HG03460 (cell line): ENCODE results near the gene U2AF1L4.
"Not testable (repeated sequence)": the region's sequence is repeated elsewhere in the genome, so short reads cannot be mapped to it uniquely, and the experiment has no call there.

Experiments
- ATAC-seq: cut with Tn5 transposase; IDR thresholded peaks from one replicate; pipeline ENCODE4 v1.9.1; 2021; ENCODE audit not compliant: unreplicated experiment

U2AF1L4 gene

DNA sequence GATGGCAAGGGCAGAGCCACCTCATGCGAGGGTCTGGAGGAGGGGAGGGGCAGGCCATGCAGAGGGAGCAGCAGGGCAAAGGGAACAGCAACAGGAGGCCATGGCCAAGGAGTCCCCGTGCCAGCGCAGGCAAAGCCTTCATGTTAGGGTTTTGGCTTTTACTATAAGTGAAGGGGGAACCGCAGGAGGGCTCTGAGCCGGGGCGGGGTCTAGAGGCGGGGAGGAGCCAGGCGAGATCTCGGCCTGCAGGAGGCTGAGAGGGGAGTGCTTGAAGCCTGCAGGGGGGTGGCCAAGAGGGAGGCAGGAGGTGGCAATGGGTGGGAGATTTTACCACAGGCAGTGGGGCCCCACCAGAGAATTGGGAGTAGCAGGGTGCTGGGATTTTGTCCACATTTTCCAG lies 36.4 kb upstream of the U2AF1L4 start:
- no peak for ATAC-seq

DNA sequence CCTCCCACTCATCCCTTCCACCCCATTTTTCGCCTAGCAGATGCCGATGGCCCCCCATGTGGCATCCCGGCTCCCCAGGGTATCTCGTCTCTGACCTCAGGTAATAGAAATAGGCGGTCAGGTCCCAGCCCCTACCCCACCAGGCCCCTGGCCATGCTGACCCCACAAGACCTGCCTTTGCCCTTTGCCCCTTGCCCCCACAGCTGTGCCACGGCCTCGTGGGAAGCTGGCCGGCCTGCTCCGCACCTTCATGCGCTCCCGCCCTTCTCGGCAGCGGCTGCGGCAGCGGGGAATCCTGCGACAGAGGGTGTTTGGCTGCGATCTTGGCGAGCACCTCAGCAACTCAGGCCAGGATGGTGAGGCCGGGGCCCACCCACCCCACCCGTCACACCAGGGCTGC lies 35.5 kb upstream of the U2AF1L4 start:
- ATAC-seq, result no peak

DNA sequence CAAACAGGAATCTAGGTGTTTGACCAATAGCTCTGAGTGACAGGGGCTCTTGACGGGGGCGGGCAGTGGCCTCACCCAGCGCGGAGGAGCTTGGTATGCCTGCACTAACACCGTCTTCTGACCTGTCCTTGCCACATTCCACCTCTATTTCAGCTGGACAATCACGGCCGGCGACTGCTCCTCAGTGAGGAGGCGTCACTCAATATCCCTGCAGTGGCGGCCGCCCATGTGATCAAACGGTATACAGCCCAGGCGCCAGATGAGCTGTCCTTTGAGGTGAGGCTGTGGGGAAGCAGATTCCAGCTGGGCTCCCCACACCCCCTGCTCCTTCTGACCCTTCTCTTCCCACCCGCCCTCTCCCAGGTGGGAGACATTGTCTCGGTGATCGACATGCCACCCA lies 34.8 kb upstream of the U2AF1L4 start:
- ATAC-seq, result no peak

DNA sequence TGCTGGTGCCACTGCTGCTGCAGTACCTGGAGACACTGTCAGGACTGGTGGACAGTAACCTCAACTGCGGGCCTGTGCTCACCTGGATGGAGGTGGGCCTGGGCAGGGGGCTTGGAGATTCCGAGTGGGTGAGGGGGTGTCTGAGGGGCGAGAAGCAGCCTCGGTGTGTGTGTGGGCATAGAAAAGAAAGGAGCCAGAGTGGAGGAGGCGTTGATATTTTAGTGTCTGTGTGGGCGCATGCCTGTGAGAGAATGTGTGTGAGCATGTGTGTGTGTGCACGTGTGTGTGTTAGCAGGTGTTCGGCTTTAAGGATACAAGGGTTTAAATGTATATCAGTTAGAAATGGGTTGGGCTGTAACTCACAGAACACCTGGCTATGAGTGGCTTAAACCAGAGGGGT lies 33.8 kb upstream of the U2AF1L4 start:
- no peak for ATAC-seq

DNA sequence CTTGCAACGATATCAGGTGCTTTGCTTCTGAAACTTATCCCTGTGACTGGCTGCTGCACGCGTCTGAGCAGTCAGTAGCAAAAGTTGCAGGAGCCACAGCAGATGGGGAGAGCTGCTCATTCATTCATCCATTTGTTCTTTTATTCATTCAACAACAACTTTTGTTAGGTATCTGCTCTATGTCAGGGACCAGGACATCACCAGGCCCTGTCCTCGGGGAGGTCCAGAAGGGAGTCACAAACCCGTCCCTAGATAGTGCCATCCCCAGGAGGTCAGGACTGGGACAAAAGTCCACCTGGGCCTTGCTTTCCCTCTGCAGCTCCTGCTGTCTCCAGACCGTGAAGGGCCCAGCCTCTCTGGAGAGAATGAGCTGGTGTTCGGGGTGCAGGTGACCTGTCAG lies 32.7 kb upstream of the U2AF1L4 start:
- ATAC-seq, result no peak

DNA sequence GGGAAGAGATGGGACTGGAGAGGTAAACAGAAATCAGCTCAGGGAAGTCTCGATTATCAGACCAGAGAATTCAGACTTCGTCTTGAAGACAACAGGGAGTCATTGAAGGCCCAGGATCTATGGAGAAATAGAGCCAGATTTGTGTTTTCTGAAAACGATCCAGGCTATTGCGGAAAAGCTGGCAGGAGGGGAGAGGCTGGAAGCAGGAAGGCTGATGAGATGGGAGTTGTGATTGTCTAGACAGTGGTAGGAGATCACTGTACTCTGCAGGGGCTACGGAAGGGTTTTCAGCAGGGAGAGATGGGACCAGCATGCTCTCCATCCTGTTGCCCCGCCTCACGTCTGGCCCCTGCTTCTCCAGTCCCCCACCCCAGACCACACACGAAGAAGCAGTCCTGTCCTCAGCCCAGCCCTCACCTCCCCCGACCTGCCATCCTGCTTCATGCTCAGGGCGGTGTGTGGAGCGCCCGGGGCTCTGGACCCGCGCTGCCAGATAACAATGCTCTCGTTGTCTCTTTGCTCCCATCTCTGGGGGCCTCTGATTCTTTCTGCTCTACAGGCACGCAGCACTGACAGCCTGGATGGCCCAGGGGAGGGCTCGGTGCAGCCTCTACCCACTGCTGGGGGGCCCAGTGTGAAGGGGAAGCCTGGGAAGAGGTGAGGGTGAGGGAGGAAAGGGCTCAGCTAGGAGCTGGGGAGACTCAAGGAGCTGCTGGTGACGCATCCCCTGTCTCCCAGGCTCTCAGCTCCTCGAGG lies 32.0 kb upstream of the U2AF1L4 start:
- no peak for ATAC-seq

DNA sequence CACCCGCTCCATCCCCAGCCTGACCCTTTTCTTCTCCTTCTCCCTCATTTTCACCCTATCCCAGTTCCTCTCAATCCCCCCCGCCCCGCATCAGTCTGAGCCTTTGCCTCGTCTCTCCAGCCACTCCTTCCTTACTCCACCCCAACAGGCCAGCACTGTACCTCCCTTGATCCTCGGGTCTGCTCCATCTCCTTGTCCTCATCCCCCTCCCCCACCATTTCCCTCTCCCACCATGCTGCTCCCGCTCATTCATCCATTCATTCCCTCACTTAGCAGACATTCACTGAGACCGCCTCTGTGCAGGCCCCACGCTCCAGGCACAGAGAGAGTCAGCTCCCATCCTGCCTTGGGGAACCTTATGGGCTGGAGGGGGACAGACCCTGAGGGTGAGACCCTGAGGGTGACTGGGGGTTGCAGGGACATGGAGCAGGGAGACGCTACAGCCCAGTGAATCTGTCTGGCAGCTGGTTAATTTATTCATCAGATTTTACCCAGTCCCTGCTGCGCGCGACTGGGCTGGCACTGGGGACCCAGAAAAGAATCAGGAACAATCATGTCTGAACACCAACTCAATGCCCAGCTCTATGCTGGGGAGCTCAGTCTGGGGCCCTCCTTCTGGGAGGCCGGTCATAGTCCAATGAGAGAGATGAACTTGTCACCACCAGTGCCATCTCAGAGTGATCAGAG lies 31.0 kb upstream of the U2AF1L4 start:
- ATAC-seq, result no peak

DNA sequence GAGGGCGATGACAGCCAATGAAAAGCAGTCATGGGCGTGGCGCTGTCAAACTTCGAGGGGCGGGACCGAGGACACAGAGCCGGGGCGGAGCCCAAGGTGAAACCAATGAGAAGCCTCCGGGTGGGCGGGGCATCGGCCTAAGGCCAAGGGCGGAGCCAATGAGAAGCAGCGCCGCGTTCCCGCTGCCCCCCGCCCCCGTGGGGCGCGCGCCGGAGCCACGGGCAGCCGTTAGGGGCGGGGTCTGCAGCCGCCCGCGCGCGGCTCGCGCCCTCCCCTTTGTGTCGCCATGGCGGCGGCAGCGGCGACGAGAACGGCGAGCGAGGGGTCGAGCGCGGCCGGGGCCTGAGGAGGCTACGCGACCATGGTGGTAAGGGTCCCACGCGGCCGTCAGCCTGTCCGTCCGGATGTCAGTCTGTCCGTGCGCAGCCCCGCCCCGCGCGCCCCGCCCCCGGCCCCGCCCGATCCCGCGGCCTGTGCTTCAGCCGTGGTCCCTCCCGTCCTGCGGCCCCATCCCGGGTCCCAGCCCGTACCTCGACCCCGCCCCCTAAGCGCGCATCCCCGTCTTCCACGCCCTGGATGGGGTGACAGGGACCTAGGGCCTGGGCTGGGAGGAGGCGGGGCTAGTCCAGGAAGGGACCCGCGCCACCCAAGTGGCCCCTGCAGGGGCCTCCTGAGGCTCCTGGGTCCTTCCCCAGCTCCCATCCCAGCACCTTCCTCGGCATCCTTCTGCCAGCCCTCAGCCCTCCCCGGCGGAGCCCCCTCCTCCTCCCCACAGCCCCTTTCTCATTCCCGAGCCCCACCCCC lies 30.3 kb upstream of the U2AF1L4 start, which contains the start of gene ARHGAP33:
Gene ARHGAP33 (plus strand): TSS at position 267 of the 804 bp plus-strand sequence. CDS start 95 bp downstream, at position 362.
- peak; percentile 92 for ATAC-seq

DNA sequence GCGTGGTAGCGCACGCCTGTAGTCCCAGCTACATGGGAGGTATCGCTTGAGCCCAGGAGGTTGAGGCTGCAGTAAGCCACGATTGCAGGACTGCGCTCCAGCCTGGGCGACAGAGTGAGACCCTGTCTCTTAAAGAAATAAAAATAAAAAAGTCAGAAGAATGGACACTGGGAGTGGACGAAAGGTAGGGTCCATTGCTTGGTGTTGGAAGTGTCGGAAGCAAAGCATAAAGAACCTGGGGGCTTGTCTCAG lies 29.8 kb upstream of the U2AF1L4 start:
- ATAC-seq, result no peak

DNA sequence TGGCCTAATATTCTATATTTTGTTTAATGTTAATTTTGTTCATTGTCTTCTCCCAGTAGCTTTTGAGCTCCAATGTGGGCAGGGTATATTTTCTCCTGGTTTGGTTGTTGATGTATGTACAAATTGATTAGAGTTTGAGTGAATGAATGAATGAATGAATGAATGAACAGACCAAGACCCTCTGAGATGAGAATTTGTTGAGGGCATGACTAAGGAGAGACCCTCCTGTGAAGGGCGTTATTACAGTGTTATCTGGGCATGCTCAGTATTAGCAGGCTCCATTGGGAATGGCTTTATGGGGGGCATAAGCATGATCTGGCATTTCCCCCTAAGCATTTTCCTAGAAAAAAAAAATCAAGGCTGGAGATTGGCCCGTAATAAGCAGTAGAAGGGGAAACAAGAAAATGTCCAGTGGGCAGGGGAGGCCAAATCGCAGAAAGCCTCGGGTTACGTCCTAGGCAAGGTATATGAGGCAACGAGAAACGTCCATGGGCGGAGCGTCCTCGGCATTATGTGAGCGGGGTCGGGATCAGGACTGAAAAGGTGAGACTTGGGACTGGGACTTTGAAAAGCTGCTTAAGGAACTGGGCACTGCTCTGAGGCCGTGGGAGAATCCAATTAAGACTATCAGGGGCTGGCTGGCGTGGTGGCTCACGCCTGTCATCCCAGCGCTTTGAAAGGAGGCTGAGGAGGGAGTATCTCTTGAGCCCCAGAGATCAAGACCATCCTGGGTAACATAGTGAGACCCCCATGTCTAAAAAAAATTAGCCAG lies 29.2 kb upstream of the U2AF1L4 start:
- ATAC-seq, result no peak

DNA sequence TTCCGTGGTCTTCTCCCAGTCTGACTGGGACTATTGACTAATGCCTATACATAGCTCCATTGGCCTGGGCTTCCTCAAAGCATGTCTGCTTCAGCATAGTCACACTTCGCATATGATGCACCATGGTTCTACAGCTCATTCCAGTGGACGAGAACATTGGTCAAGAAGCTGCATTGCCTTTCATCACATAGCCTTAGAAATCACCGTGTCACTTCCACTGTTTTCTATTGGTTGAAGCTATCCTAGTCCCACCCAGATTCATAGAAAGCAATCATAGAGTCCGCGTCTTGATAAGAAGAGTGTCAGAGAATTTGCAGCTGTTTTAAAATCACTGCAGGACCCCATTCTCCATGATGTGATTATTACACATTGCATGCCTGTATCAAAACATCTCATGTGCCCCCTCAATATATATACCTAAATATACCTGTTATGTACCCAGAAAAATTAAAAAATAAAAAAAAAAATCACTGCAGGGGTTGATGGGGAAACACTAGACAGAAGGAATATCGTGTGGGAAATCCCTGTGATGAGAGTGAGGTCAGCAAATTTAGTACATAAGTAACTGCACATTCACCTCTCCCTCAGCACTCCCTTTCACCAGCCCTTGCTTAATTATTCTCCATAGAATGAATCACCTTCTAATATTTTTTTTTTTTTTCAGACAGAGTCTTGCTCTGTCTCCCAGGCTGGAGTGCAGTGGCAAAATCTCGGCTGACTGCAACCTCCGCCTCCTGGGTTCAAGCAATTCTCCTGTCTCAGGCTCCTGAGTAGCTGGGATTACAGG lies 28.0 kb upstream of the U2AF1L4 start:
- no peak for ATAC-seq

DNA sequence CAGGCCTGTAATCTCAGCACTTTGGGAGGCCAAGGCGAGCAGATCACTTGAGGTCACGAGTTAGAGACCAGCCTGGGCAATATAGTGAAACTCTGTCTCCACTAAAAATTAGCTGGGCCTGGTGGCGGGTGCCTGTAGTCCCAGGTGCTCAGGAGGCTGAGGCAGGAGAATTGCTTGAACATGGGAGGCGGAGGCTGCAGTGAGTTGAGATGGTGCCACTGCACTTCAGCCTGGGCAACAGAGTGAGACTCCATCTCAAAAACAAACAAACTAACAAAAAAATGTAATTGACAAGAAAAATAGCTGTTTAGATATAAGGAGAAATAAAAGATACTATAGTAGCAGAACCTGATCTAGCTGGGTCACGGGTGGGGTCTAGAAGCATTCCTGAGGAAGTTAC lies 27.1 kb upstream of the U2AF1L4 start:
- not testable (repeated sequence) for ATAC-seq

DNA sequence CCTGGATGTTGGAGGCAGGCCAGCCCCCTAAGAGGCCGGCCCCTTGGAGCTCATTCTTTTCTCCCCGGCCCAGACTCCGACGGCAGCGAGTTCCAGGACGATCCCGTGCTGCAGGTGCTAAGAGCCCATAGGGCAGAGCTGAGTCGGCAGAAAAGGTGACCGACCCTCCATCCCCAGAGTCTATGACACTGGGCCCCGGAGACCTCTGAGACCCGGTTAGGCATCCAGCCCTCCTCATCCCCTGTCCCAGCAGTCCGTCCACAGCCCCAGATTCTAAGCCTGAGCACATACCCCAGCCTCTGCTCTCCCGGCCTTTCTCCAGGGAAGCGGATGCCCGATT lies 22.8 kb upstream of the U2AF1L4 start:
- no peak for ATAC-seq

DNA sequence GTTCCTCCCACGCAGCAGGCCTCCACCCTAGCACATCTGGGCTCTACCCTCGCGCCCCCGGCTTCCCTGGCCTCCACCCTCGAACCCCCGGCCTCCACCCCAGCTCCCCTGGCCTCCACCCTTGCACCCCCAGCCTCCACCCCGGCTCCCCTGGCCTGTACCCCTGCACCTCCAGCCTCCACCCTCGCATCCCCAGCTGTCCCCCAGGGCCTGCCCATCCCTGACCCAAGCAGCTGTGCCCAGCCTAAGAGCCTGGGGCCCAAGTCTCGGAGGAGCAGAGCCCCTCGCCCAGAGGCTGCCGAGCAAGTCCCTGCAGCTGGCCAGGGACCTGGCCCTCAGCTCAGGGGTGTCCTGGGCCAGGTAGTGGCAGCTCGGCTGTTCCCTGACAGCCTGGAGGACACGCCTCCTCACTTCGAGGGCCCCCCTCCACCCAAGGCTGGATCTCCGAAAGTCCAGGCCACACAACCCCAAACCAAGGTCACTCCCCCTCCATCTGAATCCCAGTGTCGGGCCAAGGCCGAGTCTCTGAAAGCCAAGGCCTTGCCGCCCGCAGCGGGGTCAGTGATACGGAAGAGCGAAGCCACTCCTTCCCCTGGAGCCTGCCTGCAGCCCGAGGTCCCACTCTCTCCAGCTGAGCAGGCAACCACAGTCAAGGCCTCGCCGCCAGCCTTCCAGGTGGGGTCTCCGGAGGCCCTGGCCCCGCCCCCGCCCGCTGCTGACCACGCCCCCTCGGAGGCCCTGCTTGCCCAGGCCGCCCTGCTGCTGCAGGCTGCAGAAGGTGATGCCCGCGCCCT lies 22.3 kb upstream of the U2AF1L4 start:
- no peak for ATAC-seq

DNA sequence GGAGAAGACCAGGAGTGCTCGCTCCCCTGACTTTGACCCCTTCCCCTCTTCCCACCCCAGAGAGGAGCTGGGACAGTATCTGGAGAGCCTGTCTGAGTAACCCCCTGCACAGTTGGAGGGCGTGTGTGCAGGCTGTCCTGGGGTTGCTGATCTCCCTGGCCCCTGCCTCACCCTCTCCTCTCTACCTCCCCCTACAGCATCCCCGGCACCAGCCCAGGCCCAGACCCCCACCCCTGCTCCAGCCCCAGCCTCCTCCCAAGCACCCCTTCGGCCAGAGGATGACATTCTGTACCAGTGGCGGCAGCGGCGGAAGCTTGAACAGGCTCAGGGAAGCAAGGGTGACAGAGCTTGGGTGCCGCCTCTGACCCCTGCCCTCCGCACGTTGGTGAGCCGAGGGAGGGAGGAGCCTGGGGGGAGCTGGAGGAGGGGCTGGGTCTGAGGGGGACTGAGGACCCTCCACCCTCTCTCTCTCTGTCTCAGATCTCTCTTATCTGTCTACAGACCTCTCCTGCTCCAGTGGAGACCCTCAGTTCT lies 21.4 kb upstream of the U2AF1L4 start:
- no peak for ATAC-seq

DNA sequence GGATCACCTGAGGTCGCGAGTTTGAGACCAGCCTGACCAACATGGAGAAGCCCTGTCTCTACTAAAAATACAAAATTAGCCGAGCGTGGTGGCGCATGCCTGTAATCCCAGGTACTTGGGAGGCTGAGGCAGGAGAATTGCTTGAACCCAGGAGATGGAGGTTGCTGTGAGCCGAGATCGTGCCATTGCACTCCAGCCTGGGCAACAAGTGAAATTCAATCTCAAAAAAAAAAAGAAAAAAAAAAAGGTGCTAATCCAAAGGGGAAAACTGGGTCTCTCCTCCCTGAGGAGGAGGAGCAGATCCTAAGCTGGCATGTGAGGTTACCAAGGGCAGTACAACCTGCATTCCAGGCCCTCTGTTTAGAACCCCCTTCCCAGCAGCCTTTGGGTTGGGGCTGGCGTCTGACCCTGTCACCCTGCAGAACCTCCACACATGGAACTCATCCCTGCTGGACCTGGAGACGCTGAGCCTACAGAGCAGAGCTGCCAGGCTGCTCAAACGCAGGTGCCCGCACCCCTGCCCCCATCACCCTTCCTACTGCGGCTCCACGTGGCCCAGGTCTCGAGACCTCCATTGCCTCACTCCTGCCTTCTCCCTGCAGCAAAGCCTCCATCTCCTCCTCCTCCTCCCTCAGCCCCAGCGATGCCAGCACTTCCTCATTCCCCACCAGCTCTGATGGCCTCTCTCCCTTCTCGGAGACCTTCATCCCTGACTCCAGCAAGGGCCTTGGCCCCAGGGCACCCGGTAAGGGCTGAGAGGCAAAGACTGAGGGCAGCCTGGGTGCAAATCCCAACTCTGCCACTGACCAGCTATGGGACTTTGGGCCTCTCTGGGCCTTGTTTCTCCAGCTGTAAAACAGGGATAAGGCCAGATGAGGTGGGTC lies 19.5 kb upstream of the U2AF1L4 start:
- no peak for ATAC-seq

DNA sequence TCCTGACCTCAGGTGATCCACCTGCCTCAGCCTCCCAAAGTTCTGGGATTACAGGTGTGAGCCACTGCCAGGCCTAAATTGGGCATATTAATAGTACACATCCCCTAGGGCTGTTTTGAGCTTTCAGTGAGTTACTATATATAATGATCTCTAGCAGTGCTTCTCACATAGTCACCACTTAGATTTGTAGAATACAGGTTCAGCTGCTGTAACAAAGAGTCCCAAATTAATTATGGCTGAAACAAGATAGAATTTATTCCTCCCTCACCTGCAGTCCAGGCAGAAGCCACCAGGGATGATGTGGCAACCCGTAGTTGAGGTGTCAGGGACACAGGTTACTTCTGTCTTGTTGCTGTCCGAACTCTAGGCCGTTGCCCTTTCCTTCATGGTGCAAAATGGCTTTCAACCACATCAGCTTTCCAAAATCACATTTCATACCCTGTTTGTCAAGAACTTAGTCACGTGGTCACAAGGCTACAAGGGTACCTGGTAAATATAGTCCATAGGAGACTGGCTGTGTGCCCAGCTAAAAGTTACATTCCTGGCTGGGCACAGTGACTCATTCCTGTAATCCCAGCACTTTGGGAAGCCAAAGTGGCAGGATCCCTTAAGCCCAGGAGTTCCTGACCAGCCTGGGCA lies 15.6 kb upstream of the U2AF1L4 start:
- no peak for ATAC-seq

DNA sequence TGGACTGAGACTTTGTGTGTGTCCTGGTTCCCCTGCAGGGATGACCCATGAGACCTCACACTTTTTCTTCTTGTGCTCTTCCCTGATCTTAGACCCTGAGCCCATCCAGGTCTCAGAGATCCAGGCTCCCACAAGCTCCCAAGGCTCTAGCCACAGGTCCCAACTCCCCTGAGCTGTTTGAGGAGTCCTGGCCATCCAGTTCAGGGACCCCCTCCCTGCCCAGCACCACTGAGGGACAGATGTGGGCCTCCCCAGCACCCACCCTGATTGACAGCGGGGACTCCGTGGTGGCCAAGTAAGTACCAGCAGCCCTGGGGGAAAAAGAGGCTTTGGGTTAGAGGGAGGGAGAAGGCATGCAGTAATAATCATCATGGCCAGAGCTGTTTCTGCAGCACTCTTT lies 14.5 kb upstream of the U2AF1L4 start:
- no peak for ATAC-seq
